Panc1 (cell line): ENCODE data around the gene MAFG. TPM values are rescaled to one million over a fixed set of nuclear protein-coding genes. Genes with fewer than 3 reads are reported as not detected.

Experiments used
- ATAC-seq: fragments of 200-7000 bp; cut with Tn5 transposase; 2 replicates; pipeline ENCODE4 v1.9.1; 2020; ENCODE audit warnings: mild to moderate bottlenecking, moderate library complexity
- BruUV-seq: library from RNA; stranded (reverse); fragments of 400-500 nt; replicated peaks from 2 replicates; lab custom pipeline; 2021; lab: Mats Ljungman, UMichigan
- CTCF ChIA-PET: fragments of 300-600 bp; sonication (Branson Sonifier 250); formaldehyde crosslinking; loops from one replicate; lab custom pipeline; 2022; ENCODE audit warnings: antibody characterized with exemption; lab: Charles Lee
- POLR2A ChIA-PET: fragments of 300-600 bp; sonication (Branson Sonifier 250); formaldehyde crosslinking; loops from one replicate; lab custom pipeline; 2022; ENCODE audit warnings: antibody characterized with exemption; lab: Charles Lee
- DNase-seq: peaks from one replicate; pipeline ENCODE4 v3.0.0-alpha.2; 2010; ENCODE audit warnings: low read depth, low spot score
- H3K27ac ChIP-seq: 2 replicates; pipeline ENCODE4 v1.5.1; 2011; ENCODE audit warnings: mild to moderate bottlenecking, low read length, inconsistent platforms
- H3K27me3 ChIP-seq: fragments of 200-500 bp; sonication (Bioruptor generic); 2 replicates; pipeline ENCODE4 v1.6.0; 2014; ENCODE audit warnings: low read length, inconsistent platforms; ENCODE audit not compliant: control insufficient read depth, insufficient read depth
- H3K36me3 ChIP-seq: fragments of 200-500 bp; sonication (Bioruptor generic); 2 replicates; pipeline ENCODE4 v1.5.1; 2014; ENCODE audit warnings: inconsistent platforms, mild to moderate bottlenecking, low read length, moderate library complexity; ENCODE audit not compliant: control insufficient read depth, insufficient read depth
- H3K4me1 ChIP-seq: 2 replicates; pipeline ENCODE4 v1.5.1; 2011; ENCODE audit warnings: inconsistent platforms, mild to moderate bottlenecking, low read length, moderate library complexity; ENCODE audit not compliant: control insufficient read depth, insufficient read depth
- H3K4me3 ChIP-seq, 2 experiments: 2 replicates each; pipeline ENCODE4 v1.5.1; 2011 to 2012; ENCODE audit warnings: low read depth in 2 of 2, low read length in 2 of 2, mild to moderate bottlenecking in 2 of 2, inconsistent platforms in 1 of 2, moderate library complexity in 1 of 2
- H3K9me3 ChIP-seq: fragments of 200-500 bp; sonication (Bioruptor generic); 2 replicates; pipeline ENCODE4 v1.5.1; 2014; ENCODE audit warnings: low read depth, mild to moderate bottlenecking, inconsistent platforms, low read length, moderate library complexity; ENCODE audit not compliant: control insufficient read depth, insufficient read depth
- POLR2AphosphoS5 ChIP-seq: IDR thresholded peaks from 2 replicates; pipeline ENCODE4 v1.6.1; 2012; ENCODE audit warnings: mild to moderate bottlenecking, low read depth, low read length, moderate library complexity
- SIN3A ChIP-seq: IDR thresholded peaks from 2 replicates; pipeline ENCODE4 v1.6.1; 2012; ENCODE audit warnings: low read depth, mild to moderate bottlenecking, low read length, moderate library complexity, borderline replicate concordance; ENCODE audit not compliant: insufficient read depth
- TCF7L2 ChIP-seq: IDR thresholded peaks from 2 replicates; pipeline ENCODE4 v1.6.1; 2011; ENCODE audit warnings: mild to moderate bottlenecking, low read depth, low read length, inconsistent platforms
- in situ Hi-C: cut with HindIII; loops from 2 replicates; pipeline ENCODE4 v1.10.0; 2016; ENCODE audit warnings: low sequenced_read_pairs, low pct_unique_long_range_greater_than_20kb
- intact Hi-C: fragments of 100-400 bp; cut with micrococcal nuclease; formaldehyde crosslinking; loops from one replicate; pipeline ENCODE4 v1.10.0; 2022; ENCODE audit not compliant: unreplicated experiment
- total RNA-seq: library from RNA; stranded (reverse); gene quantifications from one replicate; pipeline ENCODE4 v1.2.1, GENCODE V29; 2021; ENCODE audit not compliant: unreplicated experiment
- TF ChIP-seq, protein P1 (sequence below): fragments of 450-650 bp; IDR thresholded peaks from 2 replicates; pipeline ENCODE4 v1.5.1; 2017; ENCODE audit warnings: mild to moderate bottlenecking
- TF ChIP-seq, protein P2 (sequence below), 2 experiments: IDR thresholded peaks; 2 replicates each; pipeline ENCODE4 v1.6.1; 2011 to 2012; ENCODE audit warnings: low read depth in 2 of 2, control low read depth in 1 of 2, low read length in 1 of 2, mild to moderate bottlenecking in 1 of 2, moderate library complexity in 1 of 2; ENCODE audit not compliant: insufficient read depth in 1 of 2

The MAFG gene
- total RNA-seq, 1 experiment from 2014 or later = 57.0 TPM

DNA sequence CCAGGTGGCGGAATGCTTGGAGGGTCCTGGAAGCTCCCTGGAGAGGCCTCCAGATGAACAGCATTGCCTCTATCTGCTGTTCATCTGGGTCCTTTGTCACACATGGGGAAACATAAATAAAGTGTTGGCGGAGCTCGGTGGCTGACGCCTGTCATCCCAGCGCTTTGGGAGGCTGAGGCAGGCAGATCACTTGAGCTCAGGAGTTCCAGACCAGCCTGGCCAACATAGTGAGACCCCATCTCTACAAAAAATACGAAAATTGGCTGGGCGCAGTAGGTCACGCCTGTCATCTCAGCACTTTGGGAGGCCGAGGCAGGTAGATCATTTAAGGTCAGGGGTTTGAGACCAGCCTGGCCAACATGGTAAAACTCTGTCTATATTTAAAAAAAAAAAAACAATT, 17.3 kb upstream of the MAFG start:
- ChIA-PET CTCF (interaction anchor here (0.7 kb wide), 1 partner anchor 289 kb away, joined by 3 read pairs; no protein-coding TSS in a partner anchor), POLR2A (no interaction called here)
- ATAC-seq (no peak), DNase-seq (no peak)
- no peaks in the 10 kb centered on the region for H3K27me3 ChIP-seq
- H3K36me3 ChIP-seq = no peaks in the 10 kb centered on the region
- TF ChIP-seq, protein P1, sequence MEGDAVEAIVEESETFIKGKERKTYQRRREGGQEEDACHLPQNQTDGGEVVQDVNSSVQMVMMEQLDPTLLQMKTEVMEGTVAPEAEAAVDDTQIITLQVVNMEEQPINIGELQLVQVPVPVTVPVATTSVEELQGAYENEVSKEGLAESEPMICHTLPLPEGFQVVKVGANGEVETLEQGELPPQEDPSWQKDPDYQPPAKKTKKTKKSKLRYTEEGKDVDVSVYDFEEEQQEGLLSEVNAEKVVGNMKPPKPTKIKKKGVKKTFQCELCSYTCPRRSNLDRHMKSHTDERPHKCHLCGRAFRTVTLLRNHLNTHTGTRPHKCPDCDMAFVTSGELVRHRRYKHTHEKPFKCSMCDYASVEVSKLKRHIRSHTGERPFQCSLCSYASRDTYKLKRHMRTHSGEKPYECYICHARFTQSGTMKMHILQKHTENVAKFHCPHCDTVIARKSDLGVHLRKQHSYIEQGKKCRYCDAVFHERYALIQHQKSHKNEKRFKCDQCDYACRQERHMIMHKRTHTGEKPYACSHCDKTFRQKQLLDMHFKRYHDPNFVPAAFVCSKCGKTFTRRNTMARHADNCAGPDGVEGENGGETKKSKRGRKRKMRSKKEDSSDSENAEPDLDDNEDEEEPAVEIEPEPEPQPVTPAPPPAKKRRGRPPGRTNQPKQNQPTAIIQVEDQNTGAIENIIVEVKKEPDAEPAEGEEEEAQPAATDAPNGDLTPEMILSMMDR = no peak
- TF ChIP-seq, protein P2, sequence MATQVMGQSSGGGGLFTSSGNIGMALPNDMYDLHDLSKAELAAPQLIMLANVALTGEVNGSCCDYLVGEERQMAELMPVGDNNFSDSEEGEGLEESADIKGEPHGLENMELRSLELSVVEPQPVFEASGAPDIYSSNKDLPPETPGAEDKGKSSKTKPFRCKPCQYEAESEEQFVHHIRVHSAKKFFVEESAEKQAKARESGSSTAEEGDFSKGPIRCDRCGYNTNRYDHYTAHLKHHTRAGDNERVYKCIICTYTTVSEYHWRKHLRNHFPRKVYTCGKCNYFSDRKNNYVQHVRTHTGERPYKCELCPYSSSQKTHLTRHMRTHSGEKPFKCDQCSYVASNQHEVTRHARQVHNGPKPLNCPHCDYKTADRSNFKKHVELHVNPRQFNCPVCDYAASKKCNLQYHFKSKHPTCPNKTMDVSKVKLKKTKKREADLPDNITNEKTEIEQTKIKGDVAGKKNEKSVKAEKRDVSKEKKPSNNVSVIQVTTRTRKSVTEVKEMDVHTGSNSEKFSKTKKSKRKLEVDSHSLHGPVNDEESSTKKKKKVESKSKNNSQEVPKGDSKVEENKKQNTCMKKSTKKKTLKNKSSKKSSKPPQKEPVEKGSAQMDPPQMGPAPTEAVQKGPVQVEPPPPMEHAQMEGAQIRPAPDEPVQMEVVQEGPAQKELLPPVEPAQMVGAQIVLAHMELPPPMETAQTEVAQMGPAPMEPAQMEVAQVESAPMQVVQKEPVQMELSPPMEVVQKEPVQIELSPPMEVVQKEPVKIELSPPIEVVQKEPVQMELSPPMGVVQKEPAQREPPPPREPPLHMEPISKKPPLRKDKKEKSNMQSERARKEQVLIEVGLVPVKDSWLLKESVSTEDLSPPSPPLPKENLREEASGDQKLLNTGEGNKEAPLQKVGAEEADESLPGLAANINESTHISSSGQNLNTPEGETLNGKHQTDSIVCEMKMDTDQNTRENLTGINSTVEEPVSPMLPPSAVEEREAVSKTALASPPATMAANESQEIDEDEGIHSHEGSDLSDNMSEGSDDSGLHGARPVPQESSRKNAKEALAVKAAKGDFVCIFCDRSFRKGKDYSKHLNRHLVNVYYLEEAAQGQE (IDR thresholded peaks at IDR 0.05; ENCODE audit: insufficient read depth in 1 of 2, low read depth in 2 of 2, low read length in 1 of 2) = no peak
- no peak for TF ChIP-seq POLR2AphosphoS5
- no peak for TF ChIP-seq TCF7L2
- TF ChIP-seq SIN3A = no peak
- H3K4me3 ChIP-seq = no peak overlapping the region
- intact Hi-C loops = no loop called here
- no TSS peak for BruUV-seq
- no peak overlapping the region for H3K27ac ChIP-seq
- in situ Hi-C loops = no loop called here
- no peaks in the 10 kb centered on the region for H3K4me1 ChIP-seq
- no peaks in the 10 kb centered on the region for H3K9me3 ChIP-seq

DNA sequence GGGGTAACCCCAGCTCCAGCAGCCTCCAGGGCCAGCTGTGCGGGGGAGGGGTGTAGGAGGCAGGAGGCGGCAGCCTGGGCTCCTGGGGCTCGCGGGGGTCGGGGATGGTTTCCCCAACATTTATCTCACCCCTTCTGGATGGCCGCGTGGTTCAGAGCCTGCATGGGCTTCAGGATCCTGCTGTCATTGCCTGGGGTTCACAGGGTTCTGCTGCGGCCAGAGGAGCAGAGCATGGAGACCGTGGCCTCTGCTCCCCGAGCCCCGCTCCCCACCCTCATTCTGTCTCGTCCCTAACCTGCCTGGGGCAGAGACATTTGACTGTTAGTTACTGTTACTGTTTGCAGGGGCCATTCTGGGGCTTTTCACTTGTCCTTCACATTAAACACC, 14.6 kb upstream of the MAFG start:
- BruUV-seq = no TSS peak
- ChIA-PET CTCF (no interaction called here), POLR2A (no interaction called here)
- TF ChIP-seq, protein P1 = no peak
- no peak for TF ChIP-seq POLR2AphosphoS5
- TF ChIP-seq SIN3A = no peak
- TF ChIP-seq TCF7L2 = no peak
- TF ChIP-seq, protein P2 (IDR thresholded peaks at IDR 0.05; ENCODE audit: insufficient read depth in 1 of 2, low read depth in 2 of 2, low read length in 1 of 2) = no peak
- DNase-seq = no peak
- in situ Hi-C loops (no loop called here), intact Hi-C loops (no loop called here)
- H3K9me3 ChIP-seq = no peaks in the 10 kb centered on the region
- ATAC-seq = no peak
- no peak overlapping the region for H3K4me3 ChIP-seq
- no peaks in the 10 kb centered on the region for H3K27me3 ChIP-seq
- H3K27ac ChIP-seq = no peak overlapping the region
- H3K4me1 ChIP-seq = no peaks in the 10 kb centered on the region
- H3K36me3 ChIP-seq = no peaks in the 10 kb centered on the region
